ENCODE measurements around the gene SPINK4. TPM values are rescaled to one million over a fixed set of nuclear protein-coding genes. Genes with fewer than 3 reads are reported as not detected.

Gene SPINK4
- total and polyA plus RNA-seq, 10 donors, result 0.67 TPM; not detected in 9

DNA sequence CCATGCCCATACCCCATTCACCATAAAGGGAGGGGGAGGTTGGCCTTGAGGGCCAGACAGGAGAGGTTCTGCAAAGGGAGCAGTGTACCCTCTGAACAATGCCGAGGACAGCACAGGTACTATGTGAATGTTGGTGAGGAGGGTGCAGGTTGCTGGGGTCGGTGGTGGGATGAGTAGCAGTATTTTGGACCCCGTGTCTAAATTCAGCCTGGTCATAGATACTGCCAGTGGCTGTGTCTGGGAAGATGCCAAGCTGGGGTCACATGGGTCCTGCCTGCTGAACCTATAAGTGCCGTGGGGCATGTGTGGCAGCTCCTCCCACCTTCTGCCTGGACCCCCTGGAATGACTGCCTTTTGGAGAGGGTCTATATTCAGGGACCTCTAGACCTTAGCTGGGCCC lies 11.4 kb upstream of the SPINK4 start:
- no peak overlapping the region for H3K4me3 ChIP-seq
- TF ChIP-seq, protein P1, sequence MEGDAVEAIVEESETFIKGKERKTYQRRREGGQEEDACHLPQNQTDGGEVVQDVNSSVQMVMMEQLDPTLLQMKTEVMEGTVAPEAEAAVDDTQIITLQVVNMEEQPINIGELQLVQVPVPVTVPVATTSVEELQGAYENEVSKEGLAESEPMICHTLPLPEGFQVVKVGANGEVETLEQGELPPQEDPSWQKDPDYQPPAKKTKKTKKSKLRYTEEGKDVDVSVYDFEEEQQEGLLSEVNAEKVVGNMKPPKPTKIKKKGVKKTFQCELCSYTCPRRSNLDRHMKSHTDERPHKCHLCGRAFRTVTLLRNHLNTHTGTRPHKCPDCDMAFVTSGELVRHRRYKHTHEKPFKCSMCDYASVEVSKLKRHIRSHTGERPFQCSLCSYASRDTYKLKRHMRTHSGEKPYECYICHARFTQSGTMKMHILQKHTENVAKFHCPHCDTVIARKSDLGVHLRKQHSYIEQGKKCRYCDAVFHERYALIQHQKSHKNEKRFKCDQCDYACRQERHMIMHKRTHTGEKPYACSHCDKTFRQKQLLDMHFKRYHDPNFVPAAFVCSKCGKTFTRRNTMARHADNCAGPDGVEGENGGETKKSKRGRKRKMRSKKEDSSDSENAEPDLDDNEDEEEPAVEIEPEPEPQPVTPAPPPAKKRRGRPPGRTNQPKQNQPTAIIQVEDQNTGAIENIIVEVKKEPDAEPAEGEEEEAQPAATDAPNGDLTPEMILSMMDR (IDR thresholded peaks at IDR 0.05 in 8 of 11, conservative IDR thresholded peaks at IDR 0.05 in 3 of 11), result no peak
- TF ChIP-seq POLR2A (IDR thresholded peaks at IDR 0.05) (no peak), POLR2AphosphoS5 (IDR thresholded peaks at IDR 0.05) (no peak)
- intact Hi-C loops (cut with DNase I; ENCODE audit: low total_unique reads), result loop anchor here (10.0 kb wide), 1 partner anchor 54 kb away; no protein-coding TSS in a partner anchor
- H3K9me3 ChIP-seq, result no peaks in the 10 kb centered on the region
- no peak overlapping the region for H3K27ac ChIP-seq
- peaks cover 7 to 31% (median 21%) of the 10 kb centered on the region in 6 donors for H3K4me1 ChIP-seq
- H3K36me3 ChIP-seq, result no peaks in the 10 kb centered on the region
- 65 to 85% (median 80%) methylated on average over 4 of the region's 4 CpGs for WGBS, 5 donors
- no peaks in the 10 kb centered on the region for H3K27me3 ChIP-seq (replicated peaks in 1 of 7)
- DNase-seq, result no peak

DNA sequence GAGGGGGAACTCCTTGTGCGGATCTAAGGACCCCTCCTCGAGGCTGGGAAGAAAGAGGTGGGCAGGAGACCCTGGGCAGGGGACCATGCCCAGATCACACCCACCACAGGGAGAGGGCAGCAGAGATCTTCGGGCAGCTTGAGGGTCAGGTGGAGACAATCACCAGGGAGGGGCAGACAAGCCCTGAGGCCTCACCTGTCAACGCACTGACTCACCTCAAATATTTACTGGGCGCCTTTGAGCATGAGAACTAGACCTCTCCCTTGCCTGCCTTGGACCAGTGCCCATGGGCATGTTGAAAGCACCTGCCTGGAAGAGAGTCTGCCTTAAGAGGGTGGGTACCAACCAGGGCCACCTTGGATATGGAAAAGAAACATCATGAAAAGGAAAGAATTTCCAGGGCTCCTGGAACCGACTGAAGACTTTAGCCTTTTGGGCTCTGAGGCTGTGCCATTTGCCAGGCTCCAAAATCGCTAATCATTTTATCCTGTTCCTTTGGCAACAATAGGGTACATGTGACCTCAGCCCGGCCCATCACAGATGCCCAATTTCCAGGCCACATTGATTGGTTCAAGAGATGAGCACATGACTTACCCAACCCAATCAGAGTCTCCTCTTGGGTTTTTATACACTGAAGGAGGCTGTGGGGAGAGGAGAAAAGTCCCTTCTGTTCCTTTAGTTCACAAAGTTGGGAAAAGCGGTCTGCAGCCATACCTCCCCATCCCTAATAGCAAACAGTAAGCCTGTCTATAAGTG lies 10.4 kb upstream of the SPINK4 start:
- 75 to 94% (median 85%) methylated on average over 9 of the region's 9 CpGs for WGBS, 5 donors
- intact Hi-C loops (cut with DNase I; ENCODE audit: low total_unique reads), result loop anchor here (10.0 kb wide), 1 partner anchor 55 kb away; no protein-coding TSS in a partner anchor
- Histone ChIP-seq H3K9me3 (no peaks in the 10 kb centered on the region), H3K4me3 (no peak overlapping the region), H3K27me3 (replicated peaks in 1 of 7) (no peaks in the 10 kb centered on the region), H3K36me3 (no peaks in the 10 kb centered on the region), H3K4me1 (peaks cover 7 to 31% (median 21%) of the 10 kb centered on the region in 6 donors), H3K27ac (no peak overlapping the region)
- no peak for DNase-seq
- TF ChIP-seq POLR2AphosphoS5 (IDR thresholded peaks at IDR 0.05), result no peak
- TF ChIP-seq, protein P1 (IDR thresholded peaks at IDR 0.05 in 8 of 11, conservative IDR thresholded peaks at IDR 0.05 in 3 of 11), result no peak
- no peak for TF ChIP-seq POLR2A (IDR thresholded peaks at IDR 0.05)

DNA sequence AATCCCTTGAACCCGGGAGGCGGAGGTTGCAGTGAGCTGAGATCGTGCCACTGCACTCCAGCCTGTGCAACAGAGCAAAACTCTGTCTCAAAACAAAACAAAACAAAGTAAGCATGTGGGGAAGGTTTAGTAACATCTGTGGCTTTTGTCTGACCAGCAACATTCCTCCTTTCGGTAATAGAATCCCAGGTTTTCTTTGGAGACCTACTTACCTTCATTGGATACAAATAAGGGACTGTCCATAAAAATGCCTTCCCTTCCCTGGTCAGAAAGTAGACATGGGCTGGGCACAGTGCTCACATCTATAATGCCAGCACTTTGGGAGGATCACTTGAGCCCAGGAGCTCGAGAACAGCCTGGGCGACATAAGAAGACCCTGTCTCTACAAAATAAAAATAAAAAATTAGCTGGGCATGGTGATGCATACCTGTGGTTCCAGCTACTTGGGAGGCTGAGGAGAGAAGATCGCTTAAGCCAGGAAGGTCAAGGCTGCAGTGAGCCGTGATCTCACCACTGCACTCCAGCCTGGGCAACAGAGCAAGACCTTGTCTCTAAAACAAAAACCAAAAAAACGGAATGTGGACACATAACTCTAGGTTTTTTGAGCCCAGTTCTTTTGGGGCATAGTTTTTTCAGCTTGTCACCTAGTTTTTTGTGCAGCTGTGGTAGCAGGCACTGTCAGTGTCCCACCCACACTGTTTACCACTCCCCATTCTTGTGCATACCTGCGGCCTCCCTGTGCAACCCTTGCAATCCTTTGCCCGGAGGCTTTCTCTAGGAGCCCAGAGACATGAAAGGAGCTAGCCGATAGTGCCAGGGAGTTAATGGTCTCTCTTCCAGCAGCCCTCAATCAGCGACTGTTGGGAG lies 9.0 kb upstream of the SPINK4 start:
- intact Hi-C loops (cut with DNase I; ENCODE audit: low total_unique reads), result no loop called here
- Histone ChIP-seq H3K36me3 (no peaks in the 10 kb centered on the region), H3K27me3 (replicated peaks in 1 of 7) (no peaks in the 10 kb centered on the region), H3K27ac (no peak overlapping the region), H3K4me3 (no peak overlapping the region), H3K4me1 (peaks cover 3 to 19% (median 10%) of the 10 kb centered on the region in 6 donors), H3K9me3 (no peaks in the 10 kb centered on the region)
- no peak for DNase-seq
- TF ChIP-seq POLR2A (IDR thresholded peaks at IDR 0.05) (no peak), POLR2AphosphoS5 (IDR thresholded peaks at IDR 0.05) (no peak)
- TF ChIP-seq, protein P1 (IDR thresholded peaks at IDR 0.05 in 8 of 11, conservative IDR thresholded peaks at IDR 0.05 in 3 of 11), result no peak
- 79 to 93% (median 87%) methylated on average over 13 of the region's 13 CpGs for WGBS, 5 donors

DNA sequence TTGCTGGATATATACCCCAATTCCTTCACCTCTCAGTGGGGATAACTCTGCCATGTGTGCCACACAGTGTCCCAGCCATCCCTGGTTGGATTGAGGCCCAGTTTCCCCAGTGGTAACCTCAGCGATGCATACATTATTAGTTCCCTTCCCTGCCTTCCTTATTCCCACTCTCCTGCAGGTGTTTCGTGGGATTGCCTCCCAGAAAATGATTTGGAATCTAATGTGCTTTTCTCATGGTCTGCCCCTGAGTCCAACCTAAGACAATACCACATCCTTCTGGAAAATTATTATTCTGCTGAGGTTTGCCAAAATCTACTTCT lies 8.4 kb upstream of the SPINK4 start:
- no peak for TF ChIP-seq POLR2A (IDR thresholded peaks at IDR 0.05)
- TF ChIP-seq, protein P1 (IDR thresholded peaks at IDR 0.05 in 8 of 11, conservative IDR thresholded peaks at IDR 0.05 in 3 of 11), result no peak
- no peak for TF ChIP-seq POLR2AphosphoS5 (IDR thresholded peaks at IDR 0.05)
- H3K27me3 ChIP-seq (replicated peaks in 1 of 7), result no peaks in the 10 kb centered on the region
- H3K27ac ChIP-seq, result no peak overlapping the region
- no peak for DNase-seq
- no peak overlapping the region for H3K4me3 ChIP-seq
- intact Hi-C loops (cut with DNase I; ENCODE audit: low total_unique reads), result no loop called here
- peaks cover 0 to 13% (median 5%) of the 10 kb centered on the region in 6 donors for H3K4me1 ChIP-seq
- no peaks in the 10 kb centered on the region for H3K9me3 ChIP-seq
- 77 to 95% (median 82%) methylated on average over 2 of the region's 2 CpGs for WGBS, 5 donors
- H3K36me3 ChIP-seq, result no peaks in the 10 kb centered on the region
